H1 (cell line): ENCODE data around the gene C9orf50. TPM values are rescaled to one million over a fixed set of nuclear protein-coding genes. Genes with fewer than 3 reads are reported as not detected.

Experiments used
- CTCF ChIA-PET: fragments of 300-600 bp; sonication (Branson Sonifier 250); formaldehyde crosslinking; loops from one replicate; lab custom pipeline; 2021; ENCODE audit not compliant: partially characterized antibody; lab: Charles Lee
- POLR2A ChIA-PET: fragments of 300-600 bp; sonication (Branson Sonifier 250); formaldehyde crosslinking; loops from one replicate; lab custom pipeline; 2021; ENCODE audit warnings: inconsistent platforms; ENCODE audit not compliant: partially characterized antibody; lab: Charles Lee
- DNase-seq, 2 experiments: peaks; one replicate each; pipeline versions ENCODE4 v3.0.0 to v3.0.0-alpha.2; 2010 to 2022; ENCODE audit warnings: low spot score in 2 of 2, low read depth in 1 of 2, mixed read lengths in 1 of 2
- FAIRE-seq: peaks from 2 replicates; lab custom pipeline; 2011; peaks lifted over from hg19 to GRCh38; lab: Jason Lieb, UNC
- H2AFZ ChIP-seq: 2 replicates; pipeline ENCODE4 v1.8.1; 2012; ENCODE audit warnings: low read length, inconsistent platforms
- H2AK5ac ChIP-seq: 2 replicates; pipeline ENCODE4 v1.6.1; 2013; ENCODE audit warnings: low read depth, low read length
- H2BK120ac ChIP-seq: replicated peaks from 2 replicates; pipeline ENCODE3; 2013; ENCODE audit warnings: low read depth, low read length, inconsistent platforms
- H2BK12ac ChIP-seq: 2 replicates; pipeline ENCODE4 v1.6.1; 2013; ENCODE audit warnings: low read depth, low read length
- H2BK15ac ChIP-seq: 2 replicates; pipeline ENCODE4 v1.6.1; 2013; ENCODE audit warnings: low read length
- H2BK20ac ChIP-seq: 2 replicates; pipeline ENCODE4 v1.6.1; 2013; ENCODE audit warnings: low read length
- H2BK5ac ChIP-seq: 2 replicates; pipeline ENCODE4 v1.6.1; 2013; ENCODE audit warnings: low read depth, low read length
- H3K14ac ChIP-seq: 2 replicates; pipeline ENCODE4 v1.6.1; 2013; ENCODE audit warnings: inconsistent platforms; ENCODE audit not compliant: insufficient read length
- H3K18ac ChIP-seq: 2 replicates; pipeline ENCODE4 v1.6.1; 2013; ENCODE audit warnings: low read length; ENCODE audit errors: extremely low read depth
- H3K23ac ChIP-seq: 2 replicates; pipeline ENCODE4 v1.6.1; 2013; ENCODE audit warnings: inconsistent platforms; ENCODE audit not compliant: insufficient read length
- H3K23me2 ChIP-seq: 2 replicates; pipeline ENCODE4 v1.6.1; 2013; ENCODE audit warnings: low read depth, low read length
- H3K27ac ChIP-seq: 2 replicates; pipeline ENCODE4 v1.6.1; 2011; ENCODE audit warnings: low read depth, low read length, inconsistent platforms
- H3K27me3 ChIP-seq, 4 experiments: replicated peaks in 1 of 4; 1 replicate in 1 of 4; 2 replicates in 3 of 4; pipeline versions ENCODE4 v1.6.1 to v1.8.1; 2011 to 2013; ENCODE audit warnings: low read length in 3 of 4, mild to moderate bottlenecking in 3 of 4, inconsistent platforms in 2 of 4, mixed read lengths in 2 of 4, moderate library complexity in 1 of 4; ENCODE audit not compliant: control insufficient read depth in 3 of 4, insufficient read depth in 3 of 4; ENCODE audit errors: extremely low read depth in 1 of 4
- H3K36me3 ChIP-seq, 4 experiments: 2 replicates each; pipeline versions ENCODE4 v1.6.1 to v1.8.1; 2011 to 2013; ENCODE audit warnings: mild to moderate bottlenecking in 4 of 4, low read length in 3 of 4, moderate library complexity in 2 of 4, control low read depth in 1 of 4, inconsistent platforms in 1 of 4; ENCODE audit not compliant: insufficient read depth in 4 of 4, control insufficient read depth in 2 of 4
- H3K4ac ChIP-seq: replicated peaks from 2 replicates; pipeline ENCODE3; 2013; ENCODE audit warnings: low read length, low read depth, mixed read lengths, inconsistent platforms; ENCODE audit not compliant: insufficient read length
- H3K4me1 ChIP-seq, 4 experiments: replicated peaks in 1 of 4; 1 replicate in 1 of 4; 2 replicates in 3 of 4; pipeline versions ENCODE4 v1.6.1 to v1.8.1; 2011 to 2013; ENCODE audit warnings: low read length in 3 of 4, inconsistent platforms in 2 of 4, mixed read lengths in 1 of 4; ENCODE audit not compliant: insufficient read depth in 4 of 4, control insufficient read depth in 3 of 4
- H3K4me2 ChIP-seq, 2 experiments: 2 replicates each; pipeline versions ENCODE4 v1.6.1 to v1.8.1; 2011 to 2013; ENCODE audit warnings: low read depth in 2 of 2, low read length in 2 of 2, control low read depth in 1 of 2, inconsistent platforms in 1 of 2, mild to moderate bottlenecking in 1 of 2; ENCODE audit not compliant: insufficient read depth in 1 of 2
- H3K4me3 ChIP-seq, 4 experiments: fragments of 200-600, 300-600 bp in 1 of 4; sonication (generic), shearing (Covaris generic), sonication (Bioruptor Twin) in 1 of 4; 2 replicates each; pipeline versions ENCODE4 v1.5.1 to v1.8.1; 2011 to 2016; ENCODE audit warnings: low read length in 4 of 4, low read depth in 3 of 4, control low read depth in 2 of 4, inconsistent platforms in 2 of 4, mild to moderate bottlenecking in 2 of 4, mixed read lengths in 1 of 4, moderate library complexity in 1 of 4; ENCODE audit not compliant: insufficient read depth in 2 of 4; ENCODE audit errors: extremely low read depth in 1 of 4
- H3K56ac ChIP-seq: replicated peaks from 2 replicates; pipeline ENCODE3; 2013; ENCODE audit warnings: low read depth, mild to moderate bottlenecking, mixed read lengths, low read length, inconsistent platforms; ENCODE audit not compliant: insufficient read length
- H3K79me1 ChIP-seq: 2 replicates; pipeline ENCODE4 v1.6.1; 2013; ENCODE audit warnings: low read depth, low read length, control low read depth
- H3K79me2 ChIP-seq, 2 experiments: 2 replicates each; pipeline versions ENCODE4 v1.6.1 to v1.8.1; 2012 to 2013; ENCODE audit warnings: low read length in 2 of 2, mild to moderate bottlenecking in 2 of 2, inconsistent platforms in 1 of 2; ENCODE audit not compliant: insufficient read depth in 2 of 2, control insufficient read depth in 1 of 2
- H3K9ac ChIP-seq, 4 experiments: replicated peaks in 1 of 4; 1 replicate in 1 of 4; 2 replicates in 3 of 4; pipeline versions ENCODE4 v1.6.1 to v1.8.1; 2011 to 2013; ENCODE audit warnings: low read depth in 3 of 4, low read length in 3 of 4, control low read depth in 2 of 4, mild to moderate bottlenecking in 2 of 4, moderate library complexity in 2 of 4, inconsistent platforms in 1 of 4; ENCODE audit errors: extremely low read depth in 1 of 4
- H3K9me3 ChIP-seq, 2 experiments: 2 replicates each; pipeline versions ENCODE4 v1.6.1 to v1.8.1; 2012 to 2013; ENCODE audit warnings: mild to moderate bottlenecking in 2 of 2, moderate library complexity in 2 of 2, control low read depth in 1 of 2, inconsistent platforms in 1 of 2, low read depth in 1 of 2, low read length in 1 of 2, mixed read lengths in 1 of 2; ENCODE audit not compliant: insufficient read depth in 2 of 2
- H4K20me1 ChIP-seq, 2 experiments: replicated peaks in 1 of 2; 2 replicates each; pipeline versions ENCODE3 to v1.8.1; 2011 to 2013; ENCODE audit warnings: inconsistent platforms in 2 of 2, low read length in 2 of 2, mild to moderate bottlenecking in 1 of 2; ENCODE audit not compliant: insufficient read depth in 2 of 2, control insufficient read depth in 1 of 2
- H4K5ac ChIP-seq: 2 replicates; pipeline ENCODE4 v1.6.1; 2013; ENCODE audit warnings: low read length, low read depth, mixed read lengths, inconsistent platforms; ENCODE audit not compliant: insufficient read length
- H4K8ac ChIP-seq: 2 replicates; pipeline ENCODE4 v1.8.0; 2013; ENCODE audit warnings: mild to moderate bottlenecking, moderate library complexity, low read length, inconsistent platforms; ENCODE audit not compliant: insufficient read depth; ENCODE audit errors: extremely low read depth
- H4K91ac ChIP-seq: replicated peaks from 2 replicates; pipeline ENCODE3; 2013; ENCODE audit warnings: low read length, mixed read lengths, inconsistent platforms; ENCODE audit not compliant: insufficient read length
- EP300 ChIP-seq, 2 experiments: IDR thresholded peaks; 1 replicate in 1 of 2; 2 replicates in 1 of 2; pipeline ENCODE4 v1.6.1; 2011 to 2012; ENCODE audit warnings: low read depth in 2 of 2, low read length in 2 of 2, mild to moderate bottlenecking in 2 of 2, borderline replicate concordance in 1 of 2, inconsistent platforms in 1 of 2, moderate library complexity in 1 of 2
- KDM1A ChIP-seq: fragments of 200-600, 300-600 bp; sonication (generic); IDR thresholded peaks from 2 replicates; pipeline ENCODE4 v1.7.1; 2016; ENCODE audit warnings: mild to moderate bottlenecking, low read length, borderline replicate concordance
- WGBS, 2 experiments: shearing (Covaris generic) in 1 of 2; methylation state at CpG; one replicate each; pipeline versions ENCODE4 v1.1.6 to v1.1.7; 2013 to 2015; ENCODE audit warnings: low lambda C conversion rate in 2 of 2, mixed read lengths in 2 of 2, inconsistent platforms in 1 of 2, low coverage in 1 of 2, missing lambda C conversion rate in 1 of 2; ENCODE audit not compliant: insufficient replicate concordance in 2 of 2, insufficient coverage in 1 of 2, insufficient read length in 1 of 2; ENCODE audit errors: extremely low coverage in 1 of 2, missing lambda C conversion rate in 1 of 2; 5-methylcytosine and 5-hydroxymethylcytosine counted together
- polyA plus RNA-seq, 7 experiments: library from polyadenylated mRNA; depleted of rRNA in 3 of 7; stranded (reverse) in 5 of 7; unstranded in 2 of 7; fragments of >200 nt in 5 of 7; fragments of 200-250 nt in 2 of 7; gene quantifications; 1 replicate in 5 of 7; 2 replicates in 1 of 7; 4 replicates in 1 of 7; pipeline versions ENCODE4 v1.2.1 to v1.2.3, GENCODE V29; 2011 to 2013; ENCODE audit warnings: missing spikeins in 2 of 7, mixed read lengths in 2 of 7
- total RNA-seq: library from RNA; stranded (reverse); fragmentation: NEBNext Ultra II Directional; extraction: Animal tissue kit (Norgen Biotek cat#: 25700); gene quantifications from 2 replicates; pipeline ENCODE4 v1.2.1, GENCODE V29; 2021

C9orf50 gene
- total and polyA plus RNA-seq, 2 of the 8 experiments (the other 6 are each of a cell fraction or from before 2014, with no cell fraction given), result not detected

DNA sequence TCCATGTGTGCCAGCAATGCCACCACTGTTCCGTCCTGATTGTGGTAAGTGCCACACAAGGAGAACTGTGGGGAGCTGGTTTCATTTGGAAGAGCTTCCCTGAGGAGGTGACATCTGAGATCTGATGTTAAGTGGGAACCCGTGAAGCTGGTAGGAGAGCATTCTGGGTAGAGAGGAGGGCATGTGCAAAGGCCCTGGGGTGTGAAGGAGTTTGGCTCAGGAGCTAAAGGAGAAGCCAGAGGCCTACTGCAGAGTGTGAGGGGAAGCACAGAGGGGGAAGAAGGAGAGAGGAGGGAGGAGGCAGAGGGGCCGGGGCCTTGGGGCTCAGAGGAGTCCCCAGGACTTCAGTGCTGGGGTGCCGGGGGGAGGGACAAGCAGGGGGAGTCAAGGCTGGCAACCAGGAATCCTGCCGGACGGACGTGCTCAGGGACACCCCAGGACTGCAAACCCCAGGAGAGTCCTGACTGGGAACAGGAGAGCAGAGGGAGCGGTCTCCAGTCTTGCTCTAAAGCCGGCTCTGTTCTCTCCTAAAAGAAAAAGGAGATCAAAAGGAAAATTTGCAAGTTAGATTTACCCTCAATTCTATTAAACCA lies 19.7 kb downstream of the C9orf50 start:
- no peak overlapping the region for H3K4ac ChIP-seq
- WGBS, 2 experiments, result 83% methylated on average over 8 of the region's 9 CpGs; no CpG with 5 or more reads in 1 of the 2 experiments
- TF ChIP-seq EP300 (IDR thresholded peaks at IDR 0.05; ENCODE audit: borderline replicate concordance in 1 of 2, low read depth in 2 of 2, low read length in 2 of 2), result no peak
- peak; percentile 82; the same call in 1 of the 2 replicates for TF ChIP-seq KDM1A
- TF ChIP-seq, all 59 proteins: peak for 1
- H3K36me3 ChIP-seq, result no peaks in the 10 kb centered on the region
- H2BK12ac ChIP-seq, result peak overlapping the region; percentile 7; the same call in 1 of the 2 replicates
- H4K20me1 ChIP-seq, result no peaks in the 10 kb centered on the region
- H3K27ac ChIP-seq, result no peak overlapping the region
- no peak overlapping the region for H4K8ac ChIP-seq
- DNase-seq, result no peak
- H2BK15ac ChIP-seq, result peak overlapping the region; percentile 46; the same call in 1 of the 2 replicates
- no peak overlapping the region for H2BK120ac ChIP-seq
- H3K4me3 ChIP-seq, result no peak overlapping the region
- H3K4me1 ChIP-seq, result peaks cover 0 to 21% (median 15%) of the 10 kb centered on the region in 4 experiments; a peak in 6 of 7 replicates
- no peak overlapping the region for H3K4me2 ChIP-seq
- peaks cover 0 to 16% (median 11%) of the 10 kb centered on the region in 4 experiments; a peak in 5 of 7 replicates for H3K27me3 ChIP-seq
- H3K79me2 ChIP-seq, result no peaks in the 10 kb centered on the region
- H2BK20ac ChIP-seq, result no peak overlapping the region
- H2AFZ ChIP-seq, result no peak overlapping the region
- no peak overlapping the region for H3K23ac ChIP-seq
- no peaks in the 10 kb centered on the region for H3K79me1 ChIP-seq
- H3K14ac ChIP-seq, result no peak overlapping the region
- no peak overlapping the region for H4K91ac ChIP-seq
- H3K9me3 ChIP-seq, result no peaks in the 10 kb centered on the region
- no peak overlapping the region for H2BK5ac ChIP-seq
- no peak overlapping the region for H4K5ac ChIP-seq
- POLR2A ChIA-PET, result interaction anchor here (0.7 to 1.7 kb wide), 5 partner anchors 21 to 423 kb away, joined by 3 to 6 read pairs (median 3); partner anchors contain the start of gene IER5L
- CTCF ChIA-PET, result interaction anchor here (1.6 to 1.9 kb wide), 2 partner anchors 10 to 462 kb away, joined by 4 to 5 read pairs; no protein-coding TSS in a partner anchor
- H3K23me2 ChIP-seq, result peaks cover 10% of the 10 kb centered on the region; the same call in 1 of the 2 replicates
- FAIRE-seq, result no peak
- H3K9ac ChIP-seq, result no peak overlapping the region
- H2AK5ac ChIP-seq, result no peak overlapping the region
- no peak overlapping the region for H3K56ac ChIP-seq
- H3K18ac ChIP-seq, result no peak overlapping the region
